Esophagus (tissue), 2 donors: ENCODE data around the gene OSCP1. TPM values are rescaled to one million over a fixed set of nuclear protein-coding genes. Genes with fewer than 3 reads are reported as not detected.
A peak's percentile ranks its signal among the peaks of the same experiment; 100 is the strongest.

Experiments used
- H3K27ac ChIP-seq, 2 donors: one replicate each; pipeline ENCODE4 v1.5.1; 2013; ENCODE audit warnings: low read depth in 2 of 2, mild to moderate bottlenecking in 2 of 2, inconsistent platforms in 1 of 2, low read length in 1 of 2, moderate library complexity in 1 of 2
- H3K27me3 ChIP-seq, 2 donors: one replicate each; pipeline ENCODE4 v1.6.1; 2013; ENCODE audit warnings: low read length in 2 of 2, control low read depth in 1 of 2, mild to moderate bottlenecking in 1 of 2; ENCODE audit not compliant: insufficient read depth in 2 of 2, control insufficient read depth in 1 of 2
- H3K36me3 ChIP-seq, 2 donors: one replicate each; pipeline ENCODE4 v1.6.1; 2013; ENCODE audit warnings: low read length in 1 of 2; ENCODE audit not compliant: control insufficient read depth in 2 of 2, insufficient read depth in 2 of 2
- H3K4me1 ChIP-seq, 2 donors: one replicate each; pipeline ENCODE4 v1.6.1; 2013; ENCODE audit warnings: low read length in 1 of 2; ENCODE audit not compliant: control insufficient read depth in 2 of 2, insufficient read depth in 2 of 2
- H3K4me3 ChIP-seq, 2 donors: one replicate each; pipeline ENCODE4 v1.5.1; 2013; ENCODE audit warnings: low read length in 2 of 2, mild to moderate bottlenecking in 2 of 2, low read depth in 1 of 2, moderate library complexity in 1 of 2
- H3K9me3 ChIP-seq, 2 donors: one replicate each; pipeline ENCODE4 v1.6.1; 2013; ENCODE audit warnings: mild to moderate bottlenecking in 2 of 2, low read depth in 1 of 2, low read length in 1 of 2, moderate library complexity in 1 of 2; ENCODE audit not compliant: control insufficient read depth in 2 of 2, insufficient read depth in 1 of 2
- WGBS, 2 donors: extraction: QIAGEN DNeasy Blood & Tissue Kit; methylation state at CpG; one replicate each; pipeline ENCODE4 v1.1.7; 2013; 5-methylcytosine and 5-hydroxymethylcytosine counted together
- polyA plus RNA-seq, 2 donors: library from polyadenylated mRNA; stranded (reverse); fragments of 200-250 nt; gene quantifications; one replicate each; pipeline ENCODE4 v1.2.3, GENCODE V29; 2013
- donor health status: healthy with polysubstance abuse.
- donor health status: Bipolar disorder and iron deficiency.

OSCP1 gene
- polyA plus RNA-seq, 2 donors: 3.0 to 4.1 TPM

DNA sequence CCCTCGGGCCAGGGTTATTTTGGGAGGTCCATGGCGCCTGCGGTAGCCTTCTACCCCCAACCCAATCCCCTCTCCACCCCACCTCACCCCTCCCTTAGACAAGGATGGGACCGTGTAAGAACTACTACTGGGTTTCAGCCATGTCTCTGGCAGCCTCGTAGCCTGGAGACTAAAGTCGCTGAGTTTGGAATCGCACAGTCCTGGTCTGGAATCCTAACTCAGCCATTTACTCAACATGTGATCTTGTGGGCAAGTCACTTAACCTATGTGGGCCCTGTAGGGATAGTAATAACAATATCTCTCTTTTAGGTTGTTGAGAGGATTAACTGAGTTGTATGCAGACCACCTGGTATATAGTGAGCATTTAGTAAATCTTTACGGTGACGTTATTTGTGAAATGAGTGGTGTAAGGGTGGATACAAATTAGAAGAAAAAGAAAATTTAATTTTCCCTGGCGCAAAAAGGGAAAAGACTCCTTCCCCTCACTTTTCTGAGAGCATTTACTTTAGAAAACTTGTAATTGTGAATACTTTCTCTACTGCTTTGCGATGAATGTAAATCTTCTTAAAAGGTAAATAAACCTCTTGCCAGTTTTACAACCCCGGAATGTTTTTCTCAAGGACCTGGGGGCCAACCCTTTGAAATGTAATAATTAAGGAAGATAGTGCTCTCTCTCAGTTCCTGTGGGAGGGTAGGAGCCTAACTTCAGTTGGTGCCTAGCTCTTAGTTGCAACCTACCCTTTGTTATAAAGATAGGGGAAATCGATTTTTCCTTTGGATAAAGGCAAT lies 14.5 kb upstream of the OSCP1 start:
- H3K27ac ChIP-seq: peak overlapping the region; percentile 88 to 90
- peaks cover 7 to 8% of the 10 kb centered on the region in 2 donors for H3K36me3 ChIP-seq
- WGBS, 2 donors: 31 to 35% methylated on average over 13 of the region's 13 CpGs
- no peaks in the 10 kb centered on the region for H3K9me3 ChIP-seq
- peaks cover 0 to 5% of the 10 kb centered on the region in 2 donors for H3K4me1 ChIP-seq
- no peaks in the 10 kb centered on the region for H3K27me3 ChIP-seq
- H3K4me3 ChIP-seq: peak overlapping the region; percentile 77 to 93

GRCh38 chr1:36463803-36464604 lies 13.8 kb upstream of the OSCP1 start, which contains the start of gene MRPS15:
Gene MRPS15 (minus strand): TSS chr1:36464384. CDS start chr1:36464275, 109 bp downstream.
- H3K36me3 ChIP-seq: peaks cover 7 to 8% of the 10 kb centered on the region in 2 donors
- H3K9me3 ChIP-seq: no peaks in the 10 kb centered on the region
- no peaks in the 10 kb centered on the region for H3K27me3 ChIP-seq
- peak within 1 kb of the TSS; percentile 88 to 90 for H3K27ac ChIP-seq
- peak within 1 kb of the TSS; percentile 77 to 93 for H3K4me3 ChIP-seq
- H3K4me1 ChIP-seq: peaks cover 0 to 5% of the 10 kb centered on the region in 2 donors
- 1% methylated on average over 65 of the region's 65 CpGs for WGBS, 2 donors

- H3K9me3 ChIP-seq: no peaks in the 10 kb centered on the region
- H3K27ac ChIP-seq: peak overlapping the region; percentile 32 to 88
- 12% methylated on average over 6 of the region's 6 CpGs for WGBS, 2 donors
These were observed 13.2 kb upstream of the OSCP1 start for GRCh38 chr1:36463463-36463802.

GRCh38 chr1:36458910-36459309 lies 8.7 kb upstream of the OSCP1 start:
- no peaks in the 10 kb centered on the region for H3K4me1 ChIP-seq
- peaks cover 17 to 26% of the 10 kb centered on the region in 2 donors for H3K36me3 ChIP-seq
- WGBS, 2 donors: 71 to 74% methylated on average over 3 of the region's 3 CpGs
- H3K4me3 ChIP-seq: no peak overlapping the region
- H3K27ac ChIP-seq: no peak overlapping the region
- H3K27me3 ChIP-seq: no peaks in the 10 kb centered on the region
- no peaks in the 10 kb centered on the region for H3K9me3 ChIP-seq

More at GRCh38 chr1:36463463-36463802, 13.2 kb upstream of the OSCP1 start:
- peaks cover 0 to 5% of the 10 kb centered on the region in 2 donors for H3K4me1 ChIP-seq
- H3K36me3 ChIP-seq: peaks cover 7 to 8% of the 10 kb centered on the region in 2 donors
- H3K27me3 ChIP-seq: no peaks in the 10 kb centered on the region
- H3K4me3 ChIP-seq: peak overlapping the region; percentile 77 to 93

GRCh38 chr1:36457691-36458090 lies 7.4 kb upstream of the OSCP1 start:
- H3K4me1 ChIP-seq: no peaks in the 10 kb centered on the region
- H3K4me3 ChIP-seq: no peak overlapping the region
- 66 to 81% methylated on average over 5 of the region's 5 CpGs for whole genome bisulfite sequencing, 2 donors
- H3K36me3 ChIP-seq: peaks cover 17 to 26% of the 10 kb centered on the region in 2 donors
- no peaks in the 10 kb centered on the region for H3K9me3 ChIP-seq
- H3K27ac ChIP-seq: no peak overlapping the region
- no peaks in the 10 kb centered on the region for H3K27me3 ChIP-seq

DNA sequence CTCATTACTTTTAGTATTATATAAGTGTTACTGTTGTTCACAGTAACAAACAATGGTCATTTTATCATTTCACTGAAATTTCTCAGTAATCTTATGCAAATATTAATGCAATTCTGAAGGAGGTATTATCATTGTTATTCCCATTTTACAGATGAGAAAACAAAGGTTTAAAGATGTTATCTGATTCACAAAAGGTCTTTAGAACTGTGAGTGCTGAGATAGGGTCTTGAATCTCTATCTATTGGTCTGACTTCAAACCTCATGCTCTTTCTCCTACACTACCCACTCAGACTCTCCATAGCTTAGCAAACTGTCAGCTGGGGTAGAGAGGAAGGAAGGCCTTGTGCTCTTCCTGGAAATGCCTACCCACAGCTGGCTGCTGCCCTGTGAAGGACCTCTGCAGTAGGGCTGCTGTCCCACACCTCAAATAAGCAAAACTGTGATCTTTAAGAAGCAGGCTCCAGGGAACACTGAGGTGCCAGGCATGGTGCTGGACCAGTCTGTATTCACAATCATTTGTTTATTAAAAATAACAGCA lies 6.2 kb upstream of the OSCP1 start:
- H3K4me3 ChIP-seq: no peak overlapping the region
- no peaks in the 10 kb centered on the region for H3K27me3 ChIP-seq
- H3K27ac ChIP-seq: no peak overlapping the region
- no peaks in the 10 kb centered on the region for H3K4me1 ChIP-seq
- H3K9me3 ChIP-seq: no peaks in the 10 kb centered on the region
- peaks cover 16 to 24% of the 10 kb centered on the region in 2 donors for H3K36me3 ChIP-seq

- Histone ChIP-seq H3K9me3 (no peaks in the 10 kb centered on the region), H3K36me3 (peaks cover 10 to 20% of the 10 kb centered on the region in 2 donors), H3K27me3 (no peaks in the 10 kb centered on the region), H3K27ac (no peak overlapping the region), H3K4me3 (no peak overlapping the region), H3K4me1 (no peaks in the 10 kb centered on the region)
- 50 to 52% methylated on average over 1 of the region's 1 CpG for WGBS, 2 donors
These were observed 5.1 kb upstream of the OSCP1 start for GRCh38 chr1:36455386-36455785.

- H3K27me3 ChIP-seq: no peaks in the 10 kb centered on the region
- peaks cover 0 to 3% of the 10 kb centered on the region in 2 donors for H3K4me1 ChIP-seq
- H3K9me3 ChIP-seq: no peaks in the 10 kb centered on the region
- WGBS, 2 donors: 90 to 94% methylated on average over 6 of the region's 6 CpGs
- H3K36me3 ChIP-seq: peaks cover 10 to 19% of the 10 kb centered on the region in 2 donors
- no peak overlapping the region for H3K4me3 ChIP-seq
- no peak overlapping the region for H3K27ac ChIP-seq
These were observed 3.5 kb upstream of the OSCP1 start for GRCh38 chr1:36453600-36454388.

DNA sequence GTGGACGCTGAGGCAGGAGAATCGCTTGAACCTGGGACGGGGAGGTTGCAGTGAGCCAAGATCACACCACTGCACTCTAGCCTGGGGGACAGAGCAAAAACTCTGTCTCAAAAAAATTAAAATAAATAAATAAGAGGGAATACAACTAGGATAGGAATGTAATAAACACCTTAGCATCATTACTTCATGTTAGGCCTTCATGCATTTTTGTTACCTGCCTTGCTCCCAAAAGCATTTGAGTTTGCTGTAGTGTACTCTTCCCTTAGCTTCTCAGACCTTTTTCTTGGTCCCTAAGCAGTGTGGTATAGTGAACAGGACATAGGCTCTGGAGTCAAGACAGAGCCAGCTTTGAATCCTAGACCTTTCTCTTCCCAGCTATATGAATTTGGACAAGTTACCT lies 2.8 kb upstream of the OSCP1 start:
- peaks cover 0 to 3% of the 10 kb centered on the region in 2 donors for H3K4me1 ChIP-seq
- no peak overlapping the region for H3K4me3 ChIP-seq
- peaks cover 10 to 19% of the 10 kb centered on the region in 2 donors for H3K36me3 ChIP-seq
- H3K27ac ChIP-seq: no peak overlapping the region
- H3K27me3 ChIP-seq: no peaks in the 10 kb centered on the region
- 85 to 91% methylated on average over 3 of the region's 3 CpGs for WGBS, 2 donors
- no peaks in the 10 kb centered on the region for H3K9me3 ChIP-seq
